Mesendoderm (in vitro differentiated cells): ENCODE data around the gene GJA4.
A peak's percentile ranks its signal among the peaks of the same experiment; 100 is the strongest.

Experiments
- DNase-seq: peaks from one replicate; pipeline ENCODE4 v3.0.0; 2013
- H2AK5ac ChIP-seq: 2 replicates; pipeline ENCODE4 v1.6.1; 2013; ENCODE audit warnings: low read length, inconsistent platforms
- H2BK120ac ChIP-seq: 2 replicates; pipeline ENCODE4 v1.6.1; 2013; ENCODE audit warnings: low read depth, mild to moderate bottlenecking, low read length, moderate library complexity, mixed read lengths
- H2BK15ac ChIP-seq: replicated peaks from 2 replicates; pipeline ENCODE4 v1.6.1; 2013; ENCODE audit warnings: low read depth, mild to moderate bottlenecking, moderate library complexity
- H2BK5ac ChIP-seq: 2 replicates; pipeline ENCODE4 v1.6.1; 2013; ENCODE audit warnings: low read length, inconsistent platforms
- H3K18ac ChIP-seq: 2 replicates; pipeline ENCODE4 v1.6.1; 2013; ENCODE audit warnings: mild to moderate bottlenecking, low read length, mixed read lengths
- H3K23ac ChIP-seq: one replicate; pipeline ENCODE4 v1.6.1; 2013; ENCODE audit warnings: low read length
- H3K27ac ChIP-seq: 2 replicates; pipeline ENCODE4 v1.5.1; 2013; ENCODE audit warnings: low read depth, mild to moderate bottlenecking, inconsistent platforms, low read length, moderate library complexity
- H3K27me3 ChIP-seq: 2 replicates; pipeline ENCODE4 v1.6.1; 2013; ENCODE audit warnings: low read length, control low read depth, mild to moderate bottlenecking, inconsistent platforms; ENCODE audit not compliant: insufficient read depth, poor library complexity
- H3K36me3 ChIP-seq: 2 replicates; pipeline ENCODE4 v1.6.1; 2013; ENCODE audit warnings: low read length, inconsistent platforms; ENCODE audit not compliant: control insufficient read depth, insufficient read depth
- H3K4ac ChIP-seq: one replicate; pipeline ENCODE4 v1.6.1; 2013; ENCODE audit warnings: low read depth, mild to moderate bottlenecking, low read length, moderate library complexity
- H3K4me1 ChIP-seq: 2 replicates; pipeline ENCODE4 v1.6.1; 2013; ENCODE audit warnings: low read depth, low read length, inconsistent platforms; ENCODE audit not compliant: control insufficient read depth
- H3K4me2 ChIP-seq: 2 replicates; pipeline ENCODE4 v1.6.1; 2013; ENCODE audit warnings: low read length
- H3K4me3 ChIP-seq: 2 replicates; pipeline ENCODE4 v1.5.1; 2013; ENCODE audit warnings: mild to moderate bottlenecking, low read length
- H3K56ac ChIP-seq: one replicate; pipeline ENCODE4 v1.6.1; 2013; ENCODE audit warnings: low read length
- H3K79me1 ChIP-seq: 2 replicates; pipeline ENCODE4 v1.6.1; 2013; ENCODE audit warnings: low read length, inconsistent platforms
- H3K79me2 ChIP-seq: 2 replicates; pipeline ENCODE4 v1.6.1; 2013; ENCODE audit warnings: mild to moderate bottlenecking, low read length; ENCODE audit not compliant: control insufficient read depth, insufficient read depth
- H3K9ac ChIP-seq: 2 replicates; pipeline ENCODE4 v1.6.1; 2013; ENCODE audit warnings: low read length, inconsistent platforms
- H4K5ac ChIP-seq: one replicate; pipeline ENCODE4 v1.6.1; 2013; ENCODE audit warnings: low read length
- H4K8ac ChIP-seq: one replicate; pipeline ENCODE4 v1.6.1; 2013; ENCODE audit warnings: low read depth, mild to moderate bottlenecking, control low read depth, low read length, moderate library complexity
- WGBS: extraction: QIAGEN DNeasy Blood & Tissue Kit; methylation state at CpG from one replicate; pipeline ENCODE4 v1.1.7; 2013; ENCODE audit warnings: low lambda C conversion rate, missing lambda C conversion rate; ENCODE audit not compliant: insufficient coverage; ENCODE audit errors: extremely low coverage; 5-methylcytosine and 5-hydroxymethylcytosine counted together

Gene GJA4

DNA sequence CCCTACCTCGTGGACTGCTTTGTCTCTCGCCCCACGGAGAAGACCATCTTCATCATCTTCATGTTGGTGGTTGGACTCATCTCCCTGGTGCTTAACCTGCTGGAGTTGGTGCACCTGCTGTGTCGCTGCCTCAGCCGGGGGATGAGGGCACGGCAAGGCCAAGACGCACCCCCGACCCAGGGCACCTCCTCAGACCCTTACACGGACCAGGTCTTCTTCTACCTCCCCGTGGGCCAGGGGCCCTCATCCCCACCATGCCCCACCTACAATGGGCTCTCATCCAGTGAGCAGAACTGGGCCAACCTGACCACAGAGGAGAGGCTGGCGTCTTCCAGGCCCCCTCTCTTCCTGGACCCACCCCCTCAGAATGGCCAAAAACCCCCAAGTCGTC lies 2.0 kb downstream of the GJA4 start:
- Histone ChIP-seq H3K23ac (no peak overlapping the region), H3K4me1 (peaks cover 5% of the 10 kb centered on the region), H3K56ac (no peak overlapping the region), H3K4me3 (no peak overlapping the region), H3K9ac (no peak overlapping the region), H3K4me2 (no peak overlapping the region), H4K8ac (no peak overlapping the region), H4K5ac (no peak overlapping the region), H3K4ac (no peak overlapping the region), H2BK5ac (no peak overlapping the region), H3K27ac (no peak overlapping the region), H3K36me3 (no peaks in the 10 kb centered on the region), H2AK5ac (no peak overlapping the region), H3K79me1 (no peaks in the 10 kb centered on the region), H2BK15ac (no peak overlapping the region), H3K79me2 (no peaks in the 10 kb centered on the region), H3K18ac (no peak overlapping the region), H2BK120ac (no peak overlapping the region), H3K27me3 (no peaks in the 10 kb centered on the region)
- no peak for DNase-seq
- WGBS: no CpG with 5 or more reads among the region's 12 CpGs

DNA sequence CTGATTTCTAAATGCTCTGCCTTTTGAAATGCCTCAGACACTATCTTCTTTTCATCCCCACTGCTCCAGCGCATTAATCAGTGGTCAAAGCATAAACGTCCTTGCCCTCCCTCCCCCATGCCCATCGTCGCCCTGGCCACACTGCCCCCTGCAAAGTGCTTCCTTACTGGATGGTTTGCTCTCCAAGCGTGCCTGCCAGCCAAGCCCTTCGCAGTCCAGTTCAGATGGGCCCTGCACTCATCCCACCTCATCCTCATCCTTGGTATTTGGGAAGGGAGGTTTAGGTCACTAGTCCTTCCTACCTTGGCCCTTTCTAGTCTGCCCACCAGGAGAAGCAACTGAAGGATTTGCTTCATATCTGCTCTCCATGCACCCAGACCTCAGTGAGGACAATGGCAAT lies 3.1 kb downstream of the GJA4 start:
- Histone ChIP-seq H2BK120ac (no peak overlapping the region), H3K4me3 (no peak overlapping the region), H3K56ac (no peak overlapping the region), H3K4me2 (no peak overlapping the region), H3K79me2 (no peaks in the 10 kb centered on the region), H3K79me1 (no peaks in the 10 kb centered on the region), H3K36me3 (no peaks in the 10 kb centered on the region), H2AK5ac (no peak overlapping the region), H2BK15ac (no peak overlapping the region), H3K18ac (no peak overlapping the region), H2BK5ac (no peak overlapping the region), H3K27ac (no peak overlapping the region), H4K5ac (no peak overlapping the region), H3K4ac (no peak overlapping the region), H3K4me1 (peaks cover 5% of the 10 kb centered on the region), H3K27me3 (no peaks in the 10 kb centered on the region), H4K8ac (no peak overlapping the region), H3K9ac (no peak overlapping the region), H3K23ac (no peak overlapping the region)
- no peak for DNase-seq
- WGBS: no CpG with 5 or more reads among the region's 6 CpGs

DNA sequence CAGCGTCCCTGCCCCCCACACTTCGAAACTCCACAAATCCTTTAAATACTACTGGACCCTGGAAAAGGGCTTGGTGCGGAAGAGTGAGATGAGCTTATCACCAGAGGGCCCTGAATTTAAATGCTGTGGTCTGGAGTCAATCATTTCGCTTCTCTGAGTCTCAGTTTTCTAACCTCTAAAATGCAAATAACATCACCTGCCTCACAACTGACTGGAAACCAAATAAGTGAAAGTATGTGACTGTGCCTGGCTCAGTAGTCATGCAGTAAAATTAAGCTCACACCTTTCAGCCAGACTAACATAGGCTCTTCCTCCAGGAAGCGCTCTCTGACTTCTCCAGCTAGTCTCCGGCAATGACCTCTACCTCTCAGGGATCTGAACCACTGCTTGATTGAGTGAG lies 4.2 kb downstream of the GJA4 start:
- peak; percentile 10 for DNase-seq
- no peak overlapping the region for H2AK5ac ChIP-seq
- H3K56ac ChIP-seq: no peak overlapping the region
- H4K8ac ChIP-seq: no peak overlapping the region
- no peak overlapping the region for H4K5ac ChIP-seq
- no peak overlapping the region for H3K23ac ChIP-seq
- H3K9ac ChIP-seq: no peak overlapping the region
- H3K36me3 ChIP-seq: no peaks in the 10 kb centered on the region
- H2BK5ac ChIP-seq: no peak overlapping the region
- no peak overlapping the region for H3K18ac ChIP-seq
- H3K79me1 ChIP-seq: no peaks in the 10 kb centered on the region
- no peak overlapping the region for H3K27ac ChIP-seq
- H2BK120ac ChIP-seq: no peak overlapping the region
- no peak overlapping the region for H3K4ac ChIP-seq
- no peak overlapping the region for H3K4me3 ChIP-seq
- no peak overlapping the region for H3K4me2 ChIP-seq
- H2BK15ac ChIP-seq: no peak overlapping the region
- H3K79me2 ChIP-seq: no peaks in the 10 kb centered on the region
- WGBS: no CpG with 5 or more reads among the region's 6 CpGs
- H3K4me1 ChIP-seq: peaks cover 5% of the 10 kb centered on the region
- H3K27me3 ChIP-seq: no peaks in the 10 kb centered on the region

DNA sequence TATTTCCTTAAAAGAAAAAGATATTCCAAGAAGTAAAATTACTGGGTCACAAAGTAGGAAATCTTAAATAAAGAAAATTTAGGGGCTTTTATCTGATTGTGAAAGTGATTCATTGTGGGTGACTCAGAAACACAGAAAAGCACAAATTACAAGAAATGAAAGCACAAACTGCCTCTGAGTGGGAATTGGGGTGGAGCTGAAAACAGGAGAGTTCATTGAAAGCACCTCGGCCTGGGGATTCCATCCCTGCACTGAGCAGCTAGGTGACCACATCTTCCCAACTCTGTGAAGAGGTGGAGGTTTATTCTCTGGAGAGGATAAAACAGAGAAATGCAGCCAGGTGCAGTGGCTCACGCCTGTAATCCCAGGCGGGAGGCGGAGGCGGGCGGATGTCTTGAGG lies 7.4 kb downstream of the GJA4 start:
- Histone ChIP-seq H4K8ac (no peak overlapping the region), H3K4me2 (no peak overlapping the region), H4K5ac (no peak overlapping the region), H3K4ac (no peak overlapping the region), H3K36me3 (no peaks in the 10 kb centered on the region), H3K79me1 (no peaks in the 10 kb centered on the region), H2BK15ac (no peak overlapping the region), H3K18ac (no peak overlapping the region), H3K9ac (no peak overlapping the region), H2BK5ac (no peak overlapping the region), H3K56ac (no peak overlapping the region), H3K79me2 (no peaks in the 10 kb centered on the region), H3K23ac (no peak overlapping the region), H3K4me1 (peaks cover 2% of the 10 kb centered on the region), H3K4me3 (no peak overlapping the region), H3K27ac (no peak overlapping the region), H2AK5ac (no peak overlapping the region), H3K27me3 (no peaks in the 10 kb centered on the region), H2BK120ac (no peak overlapping the region)
- no CpG with 5 or more reads among the region's 6 CpGs for WGBS
- no peak for DNase-seq

DNA sequence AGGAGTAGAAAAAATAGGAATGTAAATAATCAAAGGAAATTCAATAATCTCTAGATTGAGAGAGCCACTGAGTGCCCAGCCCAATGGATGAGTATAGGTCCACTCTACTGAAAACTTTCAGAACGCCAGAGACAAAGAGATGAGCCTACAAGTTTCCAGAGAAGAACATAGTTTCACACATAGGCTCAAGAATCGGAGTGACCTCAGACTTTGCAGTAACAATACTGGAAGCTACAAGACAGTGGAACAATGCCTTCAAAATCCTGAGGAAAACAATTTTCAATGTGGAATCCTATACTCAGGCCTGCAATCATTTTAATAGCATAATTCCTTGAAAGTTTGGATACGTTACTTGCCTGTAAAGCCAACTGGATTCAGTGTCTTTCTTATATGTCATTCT lies 11.0 kb downstream of the GJA4 start:
- H3K56ac ChIP-seq: no peak overlapping the region
- H2BK15ac ChIP-seq: no peak overlapping the region
- no peak overlapping the region for H2BK5ac ChIP-seq
- H2AK5ac ChIP-seq: no peak overlapping the region
- H3K27ac ChIP-seq: no peak overlapping the region
- H3K4me1 ChIP-seq: no peaks in the 10 kb centered on the region
- H3K9ac ChIP-seq: no peak overlapping the region
- no peaks in the 10 kb centered on the region for H3K79me2 ChIP-seq
- H2BK120ac ChIP-seq: no peak overlapping the region
- no peak overlapping the region for H3K18ac ChIP-seq
- WGBS: no CpG with 5 or more reads among the region's 3 CpGs
- no peak for DNase-seq
- H3K4ac ChIP-seq: no peak overlapping the region
- no peak overlapping the region for H3K4me2 ChIP-seq
- no peaks in the 10 kb centered on the region for H3K79me1 ChIP-seq
- H4K5ac ChIP-seq: no peak overlapping the region
- H3K36me3 ChIP-seq: no peaks in the 10 kb centered on the region
- H4K8ac ChIP-seq: no peak overlapping the region
- no peak overlapping the region for H3K4me3 ChIP-seq
- H3K27me3 ChIP-seq: no peaks in the 10 kb centered on the region
- no peak overlapping the region for H3K23ac ChIP-seq

DNA sequence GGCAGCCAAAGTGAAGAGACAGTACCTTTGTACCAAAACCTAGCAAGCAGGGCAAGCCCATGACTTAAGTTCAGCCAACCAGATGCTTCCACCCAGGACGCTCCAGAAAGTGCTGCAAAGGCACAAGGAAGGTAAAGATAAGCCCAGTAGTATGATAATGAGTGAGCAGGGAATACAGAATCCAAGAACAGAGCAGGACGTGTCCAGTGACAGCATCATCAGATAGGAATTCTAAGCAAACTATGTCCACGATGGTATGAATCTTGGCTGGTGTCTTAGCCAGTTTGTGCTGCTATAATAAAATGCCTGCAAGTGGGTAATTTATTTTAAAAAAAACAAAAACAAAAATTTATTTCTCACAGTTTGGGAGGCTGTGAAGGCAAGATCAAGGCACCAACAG lies 13.6 kb downstream of the GJA4 start:
- H2BK15ac ChIP-seq: no peak overlapping the region
- no peak overlapping the region for H4K8ac ChIP-seq
- H3K9ac ChIP-seq: no peak overlapping the region
- no peak overlapping the region for H2BK120ac ChIP-seq
- no peaks in the 10 kb centered on the region for H3K4me1 ChIP-seq
- H4K5ac ChIP-seq: no peak overlapping the region
- H2BK5ac ChIP-seq: no peak overlapping the region
- no peak overlapping the region for H3K4ac ChIP-seq
- no peak overlapping the region for H2AK5ac ChIP-seq
- no peak for DNase-seq
- no CpG with 5 or more reads among the region's 3 CpGs for WGBS
- H3K56ac ChIP-seq: no peak overlapping the region
- no peak overlapping the region for H3K27ac ChIP-seq
- no peak overlapping the region for H3K4me3 ChIP-seq
- no peaks in the 10 kb centered on the region for H3K36me3 ChIP-seq
- no peaks in the 10 kb centered on the region for H3K79me2 ChIP-seq
- H3K79me1 ChIP-seq: no peaks in the 10 kb centered on the region
- no peak overlapping the region for H3K23ac ChIP-seq
- no peak overlapping the region for H3K18ac ChIP-seq
- H3K4me2 ChIP-seq: no peak overlapping the region
- H3K27me3 ChIP-seq: no peaks in the 10 kb centered on the region
